GM12878 (cell line): ENCODE measurements around the gene RAPGEF1.

ENCODE experiments used
- CREB1 ChIP-seq: IDR thresholded peaks from 2 replicates; pipeline ENCODE4 v1.6.1; 2012; ENCODE audit warnings: low read depth, mild to moderate bottlenecking, inconsistent platforms
- MTA2 ChIP-seq: fragments of 450-650 bp; IDR thresholded peaks from 2 replicates; pipeline ENCODE4 v1.6.1; 2016; ENCODE audit warnings: low read depth, mild to moderate bottlenecking, moderate library complexity
- POLR2A ChIP-seq: IDR thresholded peaks from 2 replicates; pipeline ENCODE4 v1.6.1; 2011; ENCODE audit warnings: low read depth, mild to moderate bottlenecking, low read length
- POLR2AphosphoS5 ChIP-seq: IDR thresholded peaks from 2 replicates; pipeline ENCODE4 v1.6.1; 2011; ENCODE audit warnings: mild to moderate bottlenecking, low read length, inconsistent platforms
- RAD21 ChIP-seq: IDR thresholded peaks from 2 replicates; pipeline ENCODE4 v1.6.1; 2011; ENCODE audit warnings: mild to moderate bottlenecking, low read depth, low read length, moderate library complexity; ENCODE audit not compliant: insufficient read depth
- SMARCA5 ChIP-seq: fragments of 450-650 bp; IDR thresholded peaks from 2 replicates; pipeline ENCODE4 v1.6.1; 2017; ENCODE audit warnings: mild to moderate bottlenecking
- TF ChIP-seq, protein P1 (sequence below): fragments of 450-650 bp; IDR thresholded peaks from 2 replicates; pipeline ENCODE4 v1.6.1; 2016; ENCODE audit warnings: mild to moderate bottlenecking
- TF ChIP-seq, protein P2 (sequence below), 3 experiments: IDR thresholded peaks in 2 of 3; conservative IDR thresholded peaks in 1 of 3; 2 replicates each; pipeline ENCODE4 v1.5.1; 2011; ENCODE audit warnings: low read depth in 3 of 3, low read length in 3 of 3, mild to moderate bottlenecking in 3 of 3, control low read depth in 2 of 3, moderate library complexity in 2 of 3, inconsistent platforms in 1 of 3, mixed read lengths in 1 of 3; ENCODE audit not compliant: control insufficient read depth in 2 of 3, insufficient read depth in 1 of 3; ENCODE audit errors: extremely low read depth in 1 of 3
- TF ChIP-seq, protein P3 (sequence below): IDR thresholded peaks from 2 replicates; pipeline ENCODE4 v1.6.1; 2012; ENCODE audit warnings: low read depth, low read length, improper control_type of control experiment
- TF ChIP-seq, protein P4 (sequence below): fragments of 450-650 bp; IDR thresholded peaks from 2 replicates; pipeline ENCODE4 v1.6.1; 2017; ENCODE audit warnings: mild to moderate bottlenecking

DNA sequence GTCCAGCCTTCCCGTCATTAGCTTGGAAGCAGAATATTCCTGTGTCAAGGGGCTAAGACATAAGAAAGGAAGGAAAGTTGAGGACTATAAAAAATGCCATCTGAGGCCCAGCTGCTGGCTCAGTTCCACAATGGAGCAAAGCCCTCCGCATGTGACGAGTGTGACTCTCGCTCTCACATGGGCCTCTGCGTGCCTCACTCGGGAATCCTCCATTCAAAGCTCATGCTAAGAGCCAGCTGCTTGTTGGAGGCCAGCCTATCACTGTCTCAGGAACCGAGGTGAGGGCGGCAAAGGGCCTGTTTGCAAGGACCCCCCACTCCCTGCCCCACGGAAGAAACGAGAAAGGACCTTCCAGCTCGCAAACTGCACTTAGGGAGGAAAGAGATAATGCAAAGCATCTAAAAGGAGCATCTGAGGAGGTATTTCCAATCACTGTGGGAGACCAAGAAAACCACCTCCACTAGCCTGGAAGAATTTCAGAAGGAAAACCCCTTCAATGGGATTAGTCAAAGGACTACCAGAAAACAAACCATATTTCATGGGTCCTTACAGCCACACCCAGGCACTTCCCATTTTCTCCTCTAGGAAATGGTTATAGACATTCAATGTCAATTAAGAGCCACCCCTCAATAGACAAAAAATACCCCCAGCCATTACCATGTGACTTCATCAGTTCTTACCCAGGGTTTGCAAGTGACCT lies 99.3 kb downstream of the RAPGEF1 start:
- TF ChIP-seq, protein P1, sequence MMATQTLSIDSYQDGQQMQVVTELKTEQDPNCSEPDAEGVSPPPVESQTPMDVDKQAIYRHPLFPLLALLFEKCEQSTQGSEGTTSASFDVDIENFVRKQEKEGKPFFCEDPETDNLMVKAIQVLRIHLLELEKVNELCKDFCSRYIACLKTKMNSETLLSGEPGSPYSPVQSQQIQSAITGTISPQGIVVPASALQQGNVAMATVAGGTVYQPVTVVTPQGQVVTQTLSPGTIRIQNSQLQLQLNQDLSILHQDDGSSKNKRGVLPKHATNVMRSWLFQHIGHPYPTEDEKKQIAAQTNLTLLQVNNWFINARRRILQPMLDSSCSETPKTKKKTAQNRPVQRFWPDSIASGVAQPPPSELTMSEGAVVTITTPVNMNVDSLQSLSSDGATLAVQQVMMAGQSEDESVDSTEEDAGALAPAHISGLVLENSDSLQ, result no peak
- TF ChIP-seq, protein P2, sequence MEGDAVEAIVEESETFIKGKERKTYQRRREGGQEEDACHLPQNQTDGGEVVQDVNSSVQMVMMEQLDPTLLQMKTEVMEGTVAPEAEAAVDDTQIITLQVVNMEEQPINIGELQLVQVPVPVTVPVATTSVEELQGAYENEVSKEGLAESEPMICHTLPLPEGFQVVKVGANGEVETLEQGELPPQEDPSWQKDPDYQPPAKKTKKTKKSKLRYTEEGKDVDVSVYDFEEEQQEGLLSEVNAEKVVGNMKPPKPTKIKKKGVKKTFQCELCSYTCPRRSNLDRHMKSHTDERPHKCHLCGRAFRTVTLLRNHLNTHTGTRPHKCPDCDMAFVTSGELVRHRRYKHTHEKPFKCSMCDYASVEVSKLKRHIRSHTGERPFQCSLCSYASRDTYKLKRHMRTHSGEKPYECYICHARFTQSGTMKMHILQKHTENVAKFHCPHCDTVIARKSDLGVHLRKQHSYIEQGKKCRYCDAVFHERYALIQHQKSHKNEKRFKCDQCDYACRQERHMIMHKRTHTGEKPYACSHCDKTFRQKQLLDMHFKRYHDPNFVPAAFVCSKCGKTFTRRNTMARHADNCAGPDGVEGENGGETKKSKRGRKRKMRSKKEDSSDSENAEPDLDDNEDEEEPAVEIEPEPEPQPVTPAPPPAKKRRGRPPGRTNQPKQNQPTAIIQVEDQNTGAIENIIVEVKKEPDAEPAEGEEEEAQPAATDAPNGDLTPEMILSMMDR (IDR thresholded peaks at IDR 0.05 in 2 of 3, conservative IDR thresholded peaks at IDR 0.05 in 1 of 3; ENCODE audit: control insufficient read depth in 2 of 3, extremely low read depth in 1 of 3, insufficient read depth in 1 of 3, low read depth in 3 of 3, low read length in 3 of 3), result no peak
- no peak for TF ChIP-seq RAD21
- TF ChIP-seq CREB1, result no peak
- no peak for TF ChIP-seq SMARCA5
- TF ChIP-seq, protein P3, sequence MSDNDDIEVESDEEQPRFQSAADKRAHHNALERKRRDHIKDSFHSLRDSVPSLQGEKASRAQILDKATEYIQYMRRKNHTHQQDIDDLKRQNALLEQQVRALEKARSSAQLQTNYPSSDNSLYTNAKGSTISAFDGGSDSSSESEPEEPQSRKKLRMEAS, result no peak
- no peak for TF ChIP-seq POLR2A
- TF ChIP-seq, protein P4, sequence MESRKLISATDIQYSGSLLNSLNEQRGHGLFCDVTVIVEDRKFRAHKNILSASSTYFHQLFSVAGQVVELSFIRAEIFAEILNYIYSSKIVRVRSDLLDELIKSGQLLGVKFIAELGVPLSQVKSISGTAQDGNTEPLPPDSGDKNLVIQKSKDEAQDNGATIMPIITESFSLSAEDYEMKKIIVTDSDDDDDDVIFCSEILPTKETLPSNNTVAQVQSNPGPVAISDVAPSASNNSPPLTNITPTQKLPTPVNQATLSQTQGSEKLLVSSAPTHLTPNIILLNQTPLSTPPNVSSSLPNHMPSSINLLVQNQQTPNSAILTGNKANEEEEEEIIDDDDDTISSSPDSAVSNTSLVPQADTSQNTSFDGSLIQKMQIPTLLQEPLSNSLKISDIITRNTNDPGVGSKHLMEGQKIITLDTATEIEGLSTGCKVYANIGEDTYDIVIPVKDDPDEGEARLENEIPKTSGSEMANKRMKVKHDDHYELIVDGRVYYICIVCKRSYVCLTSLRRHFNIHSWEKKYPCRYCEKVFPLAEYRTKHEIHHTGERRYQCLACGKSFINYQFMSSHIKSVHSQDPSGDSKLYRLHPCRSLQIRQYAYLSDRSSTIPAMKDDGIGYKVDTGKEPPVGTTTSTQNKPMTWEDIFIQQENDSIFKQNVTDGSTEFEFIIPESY, result no peak
- TF ChIP-seq MTA2, result no peak
- TF ChIP-seq POLR2AphosphoS5, result no peak
